Left lung (tissue), 10 donors: ENCODE results near the gene SPATS2. TPM values are rescaled to one million over a fixed set of nuclear protein-coding genes. Genes with fewer than 3 reads are reported as not detected.

Experiments used
- ATAC-seq: fragments of 200-7000 bp; cut with Tn5 transposase; one replicate; pipeline ENCODE4 v1.9.1; 2020; ENCODE audit warnings: moderate library complexity
- DNase-seq, 4 donors: peaks; one replicate each; pipeline ENCODE4 v3.0.0-alpha.2; 2013 to 2020
- H3K27ac ChIP-seq, 2 donors: fragments of 200-600 bp; sonication (generic) in 1 of 2; one replicate each; pipeline versions ENCODE4 v1.5.0 to v1.8.0; 2020 to 2021
- H3K27me3 ChIP-seq, 2 donors: fragments of 200-600 bp; sonication (generic) in 1 of 2; one replicate each; pipeline versions ENCODE4 v1.5.0 to v1.8.0; 2020 to 2021
- H3K36me3 ChIP-seq, 2 donors: fragments of 200-600 bp; sonication (generic) in 1 of 2; one replicate each; pipeline versions ENCODE4 v1.5.0 to v1.8.0; 2020 to 2021
- H3K4me1 ChIP-seq, 2 donors: fragments of 200-600 bp; one replicate each; pipeline ENCODE4 v1.8.0; 2021
- H3K4me3 ChIP-seq, 2 donors: fragments of 200-600 bp; sonication (generic) in 1 of 2; one replicate each; pipeline versions ENCODE4 v1.5.0 to v1.8.0; 2020 to 2021; ENCODE audit warnings: mild to moderate bottlenecking in 1 of 2
- H3K9me3 ChIP-seq, 2 donors: fragments of 200-600 bp; sonication (generic) in 1 of 2; one replicate each; pipeline versions ENCODE4 v1.5.0 to v1.8.0; 2020 to 2021
- intact Hi-C, 2 donors: fragments of 100-400 bp; cut with DNase I; formaldehyde crosslinking; loops; one replicate each; pipeline versions ENCODE4 v1.11.2 to v1.14.2; 2022
- polyA plus RNA-seq, 6 donors: library from polyadenylated mRNA; unstranded; fragments of 120-200 nt; gene quantifications; one replicate each; pipeline ENCODE4 v1.2.1, GENCODE V29; 2013; ENCODE audit not compliant: insufficient read length in 6 of 6
- total RNA-seq, 2 donors: library from RNA; stranded (reverse); fragmentation: NEBNext Ultra II Directional; extraction: Animal tissue kit (Norgen Biotek cat#: 25700); gene quantifications; one replicate each; pipeline ENCODE4 v1.2.1, GENCODE V29; 2021
- TF ChIP-seq, protein P1 (sequence below), 2 donors: fragments of 200-600 bp; sonication (generic) in 1 of 2; IDR thresholded peaks; one replicate each; pipeline versions ENCODE4 v1.5.0 to v1.8.0; 2021; ENCODE audit warnings: antibody characterized with exemption in 2 of 2
- donor health status: DM: no; HTN: yes; CAD: no.
- donor health status: DM: no; HTN: no; CAD: no.

SPATS2 gene
- total and polyA plus RNA-seq, 8 donors: 14.6 to 77.0 (median 67.7) TPM

DNA sequence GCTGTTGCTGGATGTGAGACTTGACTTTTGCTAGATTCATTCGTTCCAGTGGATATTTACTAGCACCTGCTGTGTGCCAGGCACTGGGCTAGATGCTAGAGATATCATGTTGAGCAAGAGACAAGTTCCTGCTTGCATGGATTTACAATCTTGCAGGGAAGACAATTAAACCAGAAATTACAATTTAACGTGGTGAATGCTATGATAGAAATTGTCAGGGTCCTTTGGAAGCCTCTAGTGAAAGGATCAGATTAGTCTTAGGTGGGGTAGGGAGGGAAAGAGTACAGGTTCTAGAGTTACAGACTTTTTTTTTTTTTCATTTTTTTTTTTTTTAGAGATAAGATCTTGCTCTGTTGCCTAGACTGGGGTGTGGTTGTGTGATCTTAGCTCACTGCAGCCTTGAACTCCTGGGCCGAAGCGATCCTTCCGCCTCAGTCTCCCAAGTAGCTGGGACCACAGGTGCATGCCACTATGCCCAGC is 36.7 kb downstream of the SPATS2 start:
- TF ChIP-seq, protein P1, sequence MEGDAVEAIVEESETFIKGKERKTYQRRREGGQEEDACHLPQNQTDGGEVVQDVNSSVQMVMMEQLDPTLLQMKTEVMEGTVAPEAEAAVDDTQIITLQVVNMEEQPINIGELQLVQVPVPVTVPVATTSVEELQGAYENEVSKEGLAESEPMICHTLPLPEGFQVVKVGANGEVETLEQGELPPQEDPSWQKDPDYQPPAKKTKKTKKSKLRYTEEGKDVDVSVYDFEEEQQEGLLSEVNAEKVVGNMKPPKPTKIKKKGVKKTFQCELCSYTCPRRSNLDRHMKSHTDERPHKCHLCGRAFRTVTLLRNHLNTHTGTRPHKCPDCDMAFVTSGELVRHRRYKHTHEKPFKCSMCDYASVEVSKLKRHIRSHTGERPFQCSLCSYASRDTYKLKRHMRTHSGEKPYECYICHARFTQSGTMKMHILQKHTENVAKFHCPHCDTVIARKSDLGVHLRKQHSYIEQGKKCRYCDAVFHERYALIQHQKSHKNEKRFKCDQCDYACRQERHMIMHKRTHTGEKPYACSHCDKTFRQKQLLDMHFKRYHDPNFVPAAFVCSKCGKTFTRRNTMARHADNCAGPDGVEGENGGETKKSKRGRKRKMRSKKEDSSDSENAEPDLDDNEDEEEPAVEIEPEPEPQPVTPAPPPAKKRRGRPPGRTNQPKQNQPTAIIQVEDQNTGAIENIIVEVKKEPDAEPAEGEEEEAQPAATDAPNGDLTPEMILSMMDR (IDR thresholded peaks at IDR 0.05): no peak
- intact Hi-C loops: no loop called here
- Histone ChIP-seq H3K36me3 (no peaks in the 10 kb centered on the region), H3K9me3 (no peaks in the 10 kb centered on the region), H3K27ac (no peak overlapping the region), H3K4me1 (no peaks in the 10 kb centered on the region), H3K4me3 (no peak overlapping the region), H3K27me3 (no peaks in the 10 kb centered on the region)
- no peak for DNase-seq
- no peak for ATAC-seq

DNA sequence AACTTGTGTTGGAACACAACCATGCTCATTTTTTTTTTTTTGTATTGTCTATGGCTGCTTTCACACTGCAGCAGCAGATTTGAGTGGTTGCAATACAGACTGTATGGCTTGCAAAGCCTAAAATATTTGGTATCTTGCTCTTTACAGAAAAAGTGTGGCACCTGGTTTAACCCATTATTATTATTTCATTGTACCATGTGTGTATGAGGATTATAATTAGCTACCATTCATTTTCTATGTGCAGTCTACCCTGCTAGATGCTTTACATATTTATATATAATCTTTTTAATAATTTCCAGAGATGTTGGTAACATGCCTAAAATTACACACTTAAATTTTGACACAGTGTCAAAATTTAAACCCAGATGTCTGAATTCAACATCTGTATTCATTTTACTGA is 37.7 kb downstream of the SPATS2 start:
- TF ChIP-seq, protein P1 (IDR thresholded peaks at IDR 0.05): no peak

DNA sequence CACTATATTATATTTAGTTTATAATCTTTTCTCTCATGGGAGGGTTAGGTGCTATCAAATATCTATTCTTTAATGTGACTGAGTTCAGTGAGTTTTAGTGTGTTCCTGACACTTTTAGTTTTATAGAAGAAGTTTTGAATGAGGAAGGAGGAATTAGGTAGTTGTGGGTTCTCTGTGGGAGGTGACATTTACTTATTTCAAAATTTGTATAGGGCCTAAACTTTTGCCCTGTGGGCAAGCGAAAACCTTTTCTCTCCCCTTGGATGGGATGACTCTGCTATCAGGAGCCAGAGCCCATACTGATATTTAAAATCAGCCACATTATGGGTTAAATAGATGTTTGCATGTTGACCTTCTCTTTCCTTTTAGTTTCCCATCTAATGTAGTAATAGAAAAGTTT is 43.6 kb downstream of the SPATS2 start:
- Histone ChIP-seq H3K4me3 (no peak overlapping the region), H3K9me3 (no peaks in the 10 kb centered on the region), H3K27me3 (no peaks in the 10 kb centered on the region), H3K4me1 (no peaks in the 10 kb centered on the region), H3K36me3 (no peaks in the 10 kb centered on the region), H3K27ac (no peak overlapping the region)
- TF ChIP-seq, protein P1 (IDR thresholded peaks at IDR 0.05): no peak
- ATAC-seq: no peak
- intact Hi-C loops: no loop called here
- no peak for DNase-seq

More for the DNA sequence above, 37.7 kb downstream of the SPATS2 start:
- Histone ChIP-seq H3K27me3 (no peaks in the 10 kb centered on the region), H3K9me3 (no peaks in the 10 kb centered on the region), H3K4me3 (no peak overlapping the region), H3K4me1 (no peaks in the 10 kb centered on the region), H3K36me3 (no peaks in the 10 kb centered on the region), H3K27ac (no peak overlapping the region)
- no peak for ATAC-seq
- intact Hi-C loops: no loop called here
- DNase-seq: no peak

DNA sequence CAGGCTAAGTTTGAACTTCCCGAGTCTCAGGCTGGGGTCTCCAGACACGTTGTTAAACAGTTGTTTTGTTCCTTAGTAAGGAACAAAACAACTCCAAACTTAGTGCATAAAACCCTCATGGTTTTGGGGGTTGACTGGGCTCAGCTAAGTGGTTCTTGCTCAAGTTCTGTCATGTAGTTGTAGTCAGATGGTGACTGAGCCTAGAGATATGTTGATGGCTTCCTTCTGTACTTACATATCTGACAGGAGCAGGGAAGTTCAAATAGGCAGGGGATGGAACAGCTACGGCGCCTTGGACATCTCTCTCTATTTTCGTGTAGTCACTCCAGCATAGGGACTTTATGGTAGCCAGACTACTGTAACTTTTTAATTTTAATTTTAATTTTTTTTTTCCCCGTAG is 45.7 kb downstream of the SPATS2 start:
- no peaks in the 10 kb centered on the region for H3K9me3 ChIP-seq
- H3K4me3 ChIP-seq: no peak overlapping the region
- H3K4me1 ChIP-seq: no peaks in the 10 kb centered on the region
- no peaks in the 10 kb centered on the region for H3K36me3 ChIP-seq
- no peaks in the 10 kb centered on the region for H3K27me3 ChIP-seq
- TF ChIP-seq, protein P1 (IDR thresholded peaks at IDR 0.05): no peak
- H3K27ac ChIP-seq: no peak overlapping the region
- no peak for ATAC-seq
- DNase-seq: no peak
- intact Hi-C loops: no loop called here

DNA sequence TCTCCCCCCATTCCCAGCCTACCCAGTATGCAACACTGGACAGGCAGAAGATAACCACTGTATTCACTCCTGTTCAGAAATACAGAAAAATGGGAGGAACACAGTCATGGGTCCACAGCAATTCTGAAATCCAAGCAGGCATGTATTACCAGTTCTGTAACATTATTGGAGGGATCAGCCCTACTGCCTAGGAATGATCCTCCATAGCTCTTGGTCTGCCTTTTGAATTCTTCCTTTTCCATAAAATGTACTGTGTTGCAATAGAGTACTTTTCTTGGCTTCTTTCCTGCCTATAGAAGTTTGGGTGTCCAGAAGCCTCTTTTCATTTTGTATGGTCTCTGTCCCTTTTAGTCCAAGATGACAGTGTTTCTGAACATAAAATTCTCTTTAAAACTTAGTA is 46.5 kb downstream of the SPATS2 start:
- no peaks in the 10 kb centered on the region for H3K9me3 ChIP-seq
- DNase-seq: peak in 2 of 4 donors; percentile 5 to 14
- no peak overlapping the region for H3K27ac ChIP-seq
- no peak overlapping the region for H3K4me3 ChIP-seq
- no peaks in the 10 kb centered on the region for H3K36me3 ChIP-seq
- no peaks in the 10 kb centered on the region for H3K27me3 ChIP-seq
- no peaks in the 10 kb centered on the region for H3K4me1 ChIP-seq
- no peak for ATAC-seq
- TF ChIP-seq, protein P1 (IDR thresholded peaks at IDR 0.05): no peak
- intact Hi-C loops: no loop called here
